ENCODE measurements around the gene NME3. TPM values are rescaled to one million over a fixed set of nuclear protein-coding genes. Genes with fewer than 3 reads are reported as not detected.
"Not testable (repeated sequence)": the region's sequence is repeated elsewhere in the genome, so short reads cannot be mapped to it uniquely, and the experiment has no call there.

NME3 gene
- 22.8 TPM for polyA plus RNA-seq (ENCODE audit: insufficient read length)

DNA sequence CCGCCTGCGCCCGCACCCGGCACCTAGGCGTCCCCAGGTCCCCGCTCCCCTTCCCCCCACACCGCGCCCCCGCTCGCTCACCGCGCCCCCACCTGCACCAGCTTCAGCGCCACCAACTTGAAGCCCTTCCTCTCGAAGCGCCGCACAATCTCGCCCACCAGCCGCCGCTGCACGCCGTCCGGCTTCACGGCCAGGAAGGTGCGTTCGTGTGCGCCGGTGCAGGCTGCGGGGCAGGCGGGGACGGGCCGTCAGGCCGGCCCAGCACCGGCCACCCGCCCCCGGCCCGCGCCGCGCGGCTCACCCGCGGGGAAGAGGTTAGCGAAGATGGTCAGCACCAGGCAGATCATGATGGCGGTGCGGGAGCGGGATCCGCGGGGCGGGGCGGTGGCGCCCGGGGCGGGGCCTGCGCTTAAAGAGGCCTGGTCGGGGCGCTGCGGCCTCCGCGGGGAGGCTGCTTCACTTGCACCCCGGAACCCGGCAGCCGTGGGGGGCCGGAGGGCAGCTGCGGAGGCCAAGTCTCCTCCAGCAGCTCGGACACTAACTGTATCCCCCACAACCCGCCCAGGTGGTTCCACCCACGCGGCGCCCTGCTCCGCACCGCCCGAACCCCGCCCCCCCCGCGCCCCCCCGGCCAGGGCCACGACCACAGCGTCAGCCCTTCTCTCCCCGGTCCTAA lies at the start of gene NME3:
Gene NME3 (minus strand): TSS at position 356 of the 676 bp plus-strand sequence. CDS start 9 bp downstream, at position 347.
- DNase-seq: peak; percentile 73

DNA sequence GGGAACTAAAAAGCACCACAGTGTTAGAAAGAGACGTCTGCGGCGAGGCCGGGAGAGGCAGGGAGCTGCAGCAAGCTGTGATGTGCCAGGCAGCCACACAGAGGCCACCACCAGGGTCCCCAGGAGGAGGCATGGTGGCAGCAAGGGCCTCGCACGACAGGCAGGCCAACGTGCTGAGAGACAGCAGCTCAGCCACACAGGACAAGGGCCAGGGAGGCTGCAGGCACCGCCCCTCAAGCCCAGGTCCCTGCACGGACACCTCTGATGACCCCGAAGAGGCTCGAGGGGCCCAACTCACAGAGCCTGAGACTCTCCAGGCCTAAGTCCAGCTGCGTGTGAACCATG lies 49.6 kb upstream of the NME3 start:
- no peak for DNase-seq

GRCh38 chr16:1820096-1820945 lies 49.0 kb upstream of the NME3 start:
- DNase-seq: no peak

GRCh38 chr16:1819611-1820010 lies 48.3 kb upstream of the NME3 start:
- no peak for DNase-seq

DNA sequence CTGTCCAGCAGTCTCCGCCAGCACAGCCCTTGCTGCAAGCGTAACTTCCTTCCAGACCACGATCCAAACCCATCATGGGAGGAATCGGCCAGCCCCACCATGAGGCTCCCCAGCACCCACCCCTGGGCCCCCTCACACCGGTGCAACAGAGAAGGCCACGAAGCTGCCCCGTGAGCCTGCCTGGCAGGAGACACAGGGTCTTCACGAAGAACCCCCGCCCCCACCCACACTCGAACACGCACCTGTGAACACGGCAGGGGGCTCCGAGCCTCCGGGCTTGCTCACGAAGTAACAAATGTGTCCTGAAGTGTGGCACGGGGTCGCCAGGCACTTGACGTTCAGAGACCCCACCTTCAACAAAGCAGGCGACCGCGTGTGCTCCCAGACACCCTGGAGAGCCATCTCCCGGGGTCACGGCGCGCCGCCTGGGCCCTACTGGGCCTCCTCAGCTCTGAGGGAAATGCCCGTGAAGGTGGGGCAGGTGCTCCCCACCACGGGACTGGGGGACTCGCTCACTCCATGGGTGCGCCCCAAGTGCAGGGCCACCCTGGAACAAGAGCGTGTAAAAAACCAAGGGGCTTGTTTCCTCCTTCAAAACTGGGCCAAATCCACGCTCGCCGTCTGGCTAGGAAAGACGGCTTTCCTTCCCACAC lies 47.7 kb upstream of the NME3 start:
- DNase-seq: no peak

GRCh38 chr16:1818204-1818872 lies 47.0 kb upstream of the NME3 start:
- DNase-seq: no peak

- DNase-seq: no peak
Observed at GRCh38 chr16:1817716-1818115, 46.4 kb upstream of the NME3 start.

DNA sequence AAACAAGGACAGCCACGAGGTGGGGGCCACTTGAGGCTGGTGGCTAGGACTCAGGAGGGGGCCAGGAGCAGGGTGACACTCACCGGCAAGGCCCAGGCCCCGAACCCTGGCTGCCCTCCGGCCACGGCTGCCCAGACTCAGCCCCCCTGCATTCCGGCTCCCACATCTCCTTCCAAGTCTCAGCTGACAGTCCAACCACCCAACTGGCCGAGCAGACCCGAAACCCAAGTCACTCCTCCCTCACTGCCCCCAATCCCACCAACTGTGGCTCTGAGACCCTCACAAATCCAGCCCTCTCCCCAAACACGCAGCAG lies 45.9 kb upstream of the NME3 start:
- no peak for DNase-seq

GRCh38 chr16:1816396-1817275 lies 45.3 kb upstream of the NME3 start:
- no peak for DNase-seq

DNA sequence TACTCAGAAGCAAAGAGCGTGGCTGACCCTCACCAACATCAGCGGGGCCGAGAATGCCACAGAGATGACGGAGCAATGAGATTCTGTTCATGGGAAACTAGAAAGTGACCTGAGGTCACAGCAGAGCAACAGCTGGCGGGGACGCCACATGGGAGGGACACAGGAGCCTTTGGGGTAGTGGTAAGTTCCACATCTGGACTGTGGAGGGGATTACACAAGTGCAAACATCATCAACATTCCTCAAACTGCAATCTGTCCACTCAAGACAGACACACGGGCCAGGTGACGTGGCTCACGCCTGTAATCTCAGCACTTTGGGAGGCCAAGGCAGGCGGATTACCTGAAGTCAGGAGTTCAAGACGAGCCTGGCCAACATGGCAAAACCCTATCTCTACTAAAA lies 44.1 kb upstream of the NME3 start:
- no peak for DNase-seq

GRCh38 chr16:1812732-1813163 lies 41.4 kb upstream of the NME3 start:
- DNase-seq: no peak

- no peak for DNase-seq
Observed at GRCh38 chr16:1810536-1810935, 39.2 kb upstream of the NME3 start.

DNA sequence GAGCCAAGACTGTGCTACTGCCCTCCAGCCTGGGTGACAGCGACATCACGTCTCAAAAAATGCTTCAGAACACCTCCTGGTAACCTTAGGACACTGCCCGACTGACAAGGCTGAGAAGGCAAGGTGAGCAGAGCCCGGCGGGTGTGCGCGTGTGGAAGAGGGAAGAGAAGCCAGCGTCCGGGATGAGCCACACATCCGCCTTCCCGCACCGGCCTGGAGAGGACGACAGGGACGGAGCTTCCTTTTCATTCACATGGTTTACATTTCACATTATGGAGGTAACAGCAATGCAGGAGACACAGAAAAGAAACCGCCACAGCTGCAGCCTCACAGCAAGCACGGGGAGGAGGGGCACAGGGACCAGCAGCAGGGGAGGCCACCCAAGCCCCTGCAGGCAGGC lies 38.8 kb upstream of the NME3 start:
- no peak for DNase-seq

- no peak for DNase-seq
Observed at GRCh38 chr16:1809281-1809801, 38.0 kb upstream of the NME3 start.

DNA sequence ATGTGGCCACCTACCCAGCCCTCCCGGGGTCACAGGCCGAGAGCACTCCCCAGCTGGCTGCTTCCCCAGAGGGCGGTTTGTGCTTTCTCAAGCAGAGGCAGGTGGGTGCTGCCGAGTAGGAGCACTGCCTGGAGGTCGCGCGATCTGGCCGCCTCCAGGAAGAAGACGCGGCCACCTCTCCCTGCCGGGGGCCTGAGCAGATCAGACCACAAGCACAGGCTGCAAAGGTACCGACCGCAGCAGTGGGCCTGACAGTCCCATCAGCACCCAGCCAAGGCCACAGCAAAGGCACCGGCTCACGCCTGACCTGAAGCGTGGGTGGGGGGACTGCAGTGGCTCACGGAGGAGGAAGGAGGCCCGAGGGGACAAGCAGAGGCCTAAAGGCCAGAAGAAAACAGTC lies 37.3 kb upstream of the NME3 start:
- no peak for DNase-seq

GRCh38 chr16:1807626-1808025 lies 36.3 kb upstream of the NME3 start:
- DNase-seq: no peak

GRCh38 chr16:1800701-1801100 lies 29.4 kb upstream of the NME3 start:
- no peak for DNase-seq

- DNase-seq: not testable (repeated sequence)
Observed at GRCh38 chr16:1799263-1799662, 27.9 kb upstream of the NME3 start.

- DNase-seq: no peak
Observed at GRCh38 chr16:1794908-1795666, 23.7 kb upstream of the NME3 start.

DNA sequence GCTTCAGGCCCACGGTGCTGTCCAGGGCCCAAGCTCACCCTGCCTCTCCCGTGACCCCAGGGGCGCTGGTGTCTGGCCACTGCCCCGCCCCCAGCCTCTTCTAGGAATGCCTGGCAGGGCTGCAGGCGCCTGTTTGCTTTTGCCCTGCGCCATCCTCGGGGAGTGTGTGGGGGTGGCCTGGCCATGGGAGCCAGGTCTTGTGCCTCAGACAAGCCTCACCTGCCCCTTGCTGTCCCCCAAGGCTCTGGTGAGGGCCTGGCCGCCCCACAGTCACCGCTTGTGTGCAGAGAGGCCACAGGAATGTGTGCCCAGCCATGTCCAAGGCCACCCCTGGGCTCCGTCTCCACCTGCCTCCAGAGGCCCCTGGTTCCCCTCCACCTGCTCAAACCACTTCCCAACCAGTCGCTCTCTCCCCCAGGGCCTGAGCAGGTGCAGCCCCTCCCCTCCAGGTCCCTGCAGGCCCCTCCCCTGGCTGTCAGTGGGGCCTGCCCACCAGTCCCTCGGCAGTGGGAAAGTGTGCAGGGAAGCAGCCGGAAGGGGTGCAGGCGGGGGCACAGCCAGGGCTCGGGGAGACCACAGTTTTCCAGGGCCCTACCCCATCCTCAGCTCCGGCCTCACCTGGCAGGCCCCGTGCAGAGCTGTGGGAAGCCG lies 23.0 kb upstream of the NME3 start:
- no peak for DNase-seq

Measured in hindlimb muscle (tissue), 1 donor.